A673 (cell line): ENCODE measurements around the gene IMMP2L. TPM values are rescaled to one million over a fixed set of nuclear protein-coding genes. Genes with fewer than 3 reads are reported as not detected.

Source experiments
- BruUV-seq: library from RNA; stranded (reverse); fragments of 400-500 nt; replicated peaks from 2 replicates; lab custom pipeline; 2021; lab: Mats Ljungman, UMichigan
- CTCF ChIA-PET: fragments of 300-600 bp; sonication (Branson Sonifier 250); formaldehyde crosslinking; loops from one replicate; lab custom pipeline; 2022; ENCODE audit warnings: antibody characterized with exemption; lab: Charles Lee
- POLR2A ChIA-PET: fragments of 300-600 bp; sonication (Branson Sonifier 250); formaldehyde crosslinking; loops from one replicate; lab custom pipeline; 2022; ENCODE audit warnings: antibody characterized with exemption; ENCODE audit not compliant: low non-redundant PET; lab: Charles Lee
- DNase-seq: peaks from one replicate; pipeline ENCODE4 v3.0.0-alpha.2; 2015; ENCODE audit warnings: low spot score
- H3K27ac ChIP-seq: fragments of 200-600 bp; sonication (generic); 2 replicates; pipeline ENCODE4 v1.5.1; 2016; ENCODE audit warnings: mixed run types, low read depth, mild to moderate bottlenecking, mixed read lengths, antibody characterized with exemption, low read length; ENCODE audit not compliant: poor library complexity, severe bottlenecking
- H3K27me3 ChIP-seq: fragments of 200-600 bp; sonication (generic); replicated peaks from 2 replicates; pipeline ENCODE4 v1.6.1; 2017; ENCODE audit warnings: mixed run types, low read depth, mild to moderate bottlenecking, mixed read lengths, antibody characterized with exemption, low read length; ENCODE audit not compliant: insufficient read depth, poor library complexity
- H3K36me3 ChIP-seq: fragments of 200-600 bp; sonication (generic); 2 replicates; pipeline ENCODE4 v1.6.1; 2016; ENCODE audit warnings: mixed run types, mild to moderate bottlenecking, mixed read lengths, antibody characterized with exemption, low read length; ENCODE audit not compliant: insufficient read depth, poor library complexity, severe bottlenecking
- H3K4me1 ChIP-seq: fragments of 200-600 bp; sonication (generic); 2 replicates; pipeline ENCODE4 v1.6.1; 2017; ENCODE audit warnings: mixed run types, mild to moderate bottlenecking, mixed read lengths, antibody characterized with exemption, low read length; ENCODE audit not compliant: insufficient read depth, poor library complexity, severe bottlenecking
- H3K4me3 ChIP-seq: fragments of 200-600 bp; sonication (generic); 2 replicates; pipeline ENCODE4 v1.5.1; 2016; ENCODE audit warnings: low read depth, mixed run types, mild to moderate bottlenecking, mixed read lengths, low read length; ENCODE audit not compliant: poor library complexity, severe bottlenecking
- H3K9me3 ChIP-seq: fragments of 200-600 bp; sonication (generic); 2 replicates; pipeline ENCODE4 v1.6.1; 2016; ENCODE audit warnings: mixed run types, low read depth, mild to moderate bottlenecking, mixed read lengths, antibody characterized with exemption, low read length; ENCODE audit not compliant: poor library complexity, severe bottlenecking
- EZH2 ChIP-seq: fragments of 200-600 bp; sonication (generic); IDR thresholded peaks from 2 replicates; pipeline ENCODE4 v1.6.1; 2017; ENCODE audit warnings: borderline replicate concordance, low read depth, mild to moderate bottlenecking, mixed read lengths, antibody characterized with exemption, low read length; ENCODE audit not compliant: poor library complexity, severe bottlenecking
- intact Hi-C: fragments of 100-400 bp; cut with micrococcal nuclease; formaldehyde crosslinking; loops from one replicate; pipeline ENCODE4 v1.10.0; 2022; ENCODE audit not compliant: unreplicated experiment
- total RNA-seq: library from RNA; stranded (reverse); gene quantifications from 2 replicates; pipeline ENCODE4 v1.2.3, GENCODE V29; 2021
- TF ChIP-seq, protein P1 (sequence below): fragments of 300-800, 200-600 bp; sonication (generic); conservative IDR thresholded peaks from 2 replicates; pipeline ENCODE4 v1.5.1; 2017; ENCODE audit warnings: low read depth, mild to moderate bottlenecking, antibody characterized with exemption, low read length, moderate library complexity, mixed read lengths

The IMMP2L gene
- total RNA-seq, 1 experiment from 2014 or later = 10.0 TPM

DNA sequence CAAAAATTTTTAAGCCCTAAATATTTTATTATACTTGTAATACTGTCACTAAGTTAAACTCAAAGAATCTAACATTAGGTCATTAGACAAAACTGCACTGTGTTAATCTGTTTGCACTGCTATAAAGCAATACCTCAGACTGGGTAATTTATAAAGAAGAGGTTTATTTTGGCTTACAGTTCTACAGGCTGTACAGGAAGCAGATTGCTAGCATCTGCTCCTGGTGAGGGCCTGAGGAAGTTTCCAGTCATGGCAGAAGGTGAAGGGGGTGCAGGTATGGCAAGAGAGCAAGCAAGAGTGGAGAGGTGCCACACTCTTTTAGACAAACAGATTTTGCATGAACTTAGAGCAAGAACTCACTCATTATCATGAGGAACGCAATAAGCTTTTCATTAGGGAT is 125.7 kb downstream of the IMMP2L start:
- no peaks in the 10 kb centered on the region for H3K4me1 ChIP-seq
- no TSS peak for BruUV-seq
- H3K27me3 ChIP-seq = no peaks in the 10 kb centered on the region
- H3K36me3 ChIP-seq = no peaks in the 10 kb centered on the region
- no peak for DNase-seq
- H3K27ac ChIP-seq = no peak overlapping the region
- ChIA-PET CTCF (no interaction called here), POLR2A (no interaction called here)
- H3K9me3 ChIP-seq = peaks cover 4% of the 10 kb centered on the region
- intact Hi-C loops = no loop called here
- H3K4me3 ChIP-seq = no peak overlapping the region
- TF ChIP-seq, protein P1, sequence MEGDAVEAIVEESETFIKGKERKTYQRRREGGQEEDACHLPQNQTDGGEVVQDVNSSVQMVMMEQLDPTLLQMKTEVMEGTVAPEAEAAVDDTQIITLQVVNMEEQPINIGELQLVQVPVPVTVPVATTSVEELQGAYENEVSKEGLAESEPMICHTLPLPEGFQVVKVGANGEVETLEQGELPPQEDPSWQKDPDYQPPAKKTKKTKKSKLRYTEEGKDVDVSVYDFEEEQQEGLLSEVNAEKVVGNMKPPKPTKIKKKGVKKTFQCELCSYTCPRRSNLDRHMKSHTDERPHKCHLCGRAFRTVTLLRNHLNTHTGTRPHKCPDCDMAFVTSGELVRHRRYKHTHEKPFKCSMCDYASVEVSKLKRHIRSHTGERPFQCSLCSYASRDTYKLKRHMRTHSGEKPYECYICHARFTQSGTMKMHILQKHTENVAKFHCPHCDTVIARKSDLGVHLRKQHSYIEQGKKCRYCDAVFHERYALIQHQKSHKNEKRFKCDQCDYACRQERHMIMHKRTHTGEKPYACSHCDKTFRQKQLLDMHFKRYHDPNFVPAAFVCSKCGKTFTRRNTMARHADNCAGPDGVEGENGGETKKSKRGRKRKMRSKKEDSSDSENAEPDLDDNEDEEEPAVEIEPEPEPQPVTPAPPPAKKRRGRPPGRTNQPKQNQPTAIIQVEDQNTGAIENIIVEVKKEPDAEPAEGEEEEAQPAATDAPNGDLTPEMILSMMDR = no peak
- no peak for TF ChIP-seq EZH2

GRCh38 chr7:111433426-111433825 is 128.9 kb downstream of the IMMP2L start:
- no peak for TF ChIP-seq EZH2
- TF ChIP-seq, protein P1 = no peak
- Histone ChIP-seq H3K36me3 (no peaks in the 10 kb centered on the region), H3K4me3 (no peak overlapping the region), H3K9me3 (peaks cover 4% of the 10 kb centered on the region), H3K27me3 (no peaks in the 10 kb centered on the region), H3K27ac (no peak overlapping the region), H3K4me1 (no peaks in the 10 kb centered on the region)
- ChIA-PET POLR2A (no interaction called here), CTCF (no interaction called here)
- BruUV-seq = no TSS peak
- no peak for DNase-seq
- intact Hi-C loops = no loop called here

- Histone ChIP-seq H3K36me3 (no peaks in the 10 kb centered on the region), H3K4me3 (no peak overlapping the region), H3K9me3 (peaks cover 4% of the 10 kb centered on the region), H3K4me1 (no peaks in the 10 kb centered on the region), H3K27me3 (no peaks in the 10 kb centered on the region), H3K27ac (no peak overlapping the region)
- POLR2A ChIA-PET = no interaction called here
- CTCF ChIA-PET = no interaction called here
- DNase-seq = no peak
- no TSS peak for BruUV-seq
- no peak for TF ChIP-seq EZH2
- TF ChIP-seq, protein P1 = no peak
- intact Hi-C loops = no loop called here
Measured at GRCh38 chr7:111429781-111430180, 132.5 kb downstream of the IMMP2L start.
